ENCODE data around the gene WWTR1. TPM values are rescaled to one million over a fixed set of nuclear protein-coding genes. Genes with fewer than 3 reads are reported as not detected.

WWTR1 gene
- total RNA-seq, 2 experiments from 2014 or later = 0.22 to 0.30 TPM

GRCh38 chr3:149620291-149621020, 37.4 kb downstream of the WWTR1 start:
- H3K9me3 Mint-ChIP-seq = no peaks in the 10 kb centered on the region
- intact Hi-C loops (cut with DNase I, micrococcal nuclease) = no loop called here
- ChIA-PET POLR2A (no interaction called here), CTCF (no interaction called here)
- Histone ChIP-seq H3K4me1 (ENCODE audit: insufficient read depth, low read length) (no peaks in the 10 kb centered on the region), H3K27ac (ENCODE audit: low read depth in 1 of 2, low read length in 2 of 2) (no peak overlapping the region), H3K9me3 (ENCODE audit: control insufficient read depth in 1 of 2, insufficient read depth in 1 of 2, low read length in 2 of 2) (no peaks in the 10 kb centered on the region), H3K4me3 (ENCODE audit: low read length) (no peak overlapping the region), H3K36me3 (ENCODE audit: insufficient read depth, low read length) (no peaks in the 10 kb centered on the region), H3K27me3 (ENCODE audit: control insufficient read depth in 1 of 2, insufficient read depth in 2 of 2, low read length in 2 of 2) (no peaks in the 10 kb centered on the region)
- ATAC-seq (ENCODE audit: poor library complexity) (no peak), DNase-seq (no peak)
- H3K27me3 Mint-ChIP-seq = peaks cover 8% of the 10 kb centered on the region
- no peak overlapping the region for H3K4me3 Mint-ChIP-seq
- H3K4me1 Mint-ChIP-seq (ENCODE audit: low read depth) = no peaks in the 10 kb centered on the region
- H3K27ac Mint-ChIP-seq = no peak overlapping the region
- TF ChIP-seq, protein P1, sequence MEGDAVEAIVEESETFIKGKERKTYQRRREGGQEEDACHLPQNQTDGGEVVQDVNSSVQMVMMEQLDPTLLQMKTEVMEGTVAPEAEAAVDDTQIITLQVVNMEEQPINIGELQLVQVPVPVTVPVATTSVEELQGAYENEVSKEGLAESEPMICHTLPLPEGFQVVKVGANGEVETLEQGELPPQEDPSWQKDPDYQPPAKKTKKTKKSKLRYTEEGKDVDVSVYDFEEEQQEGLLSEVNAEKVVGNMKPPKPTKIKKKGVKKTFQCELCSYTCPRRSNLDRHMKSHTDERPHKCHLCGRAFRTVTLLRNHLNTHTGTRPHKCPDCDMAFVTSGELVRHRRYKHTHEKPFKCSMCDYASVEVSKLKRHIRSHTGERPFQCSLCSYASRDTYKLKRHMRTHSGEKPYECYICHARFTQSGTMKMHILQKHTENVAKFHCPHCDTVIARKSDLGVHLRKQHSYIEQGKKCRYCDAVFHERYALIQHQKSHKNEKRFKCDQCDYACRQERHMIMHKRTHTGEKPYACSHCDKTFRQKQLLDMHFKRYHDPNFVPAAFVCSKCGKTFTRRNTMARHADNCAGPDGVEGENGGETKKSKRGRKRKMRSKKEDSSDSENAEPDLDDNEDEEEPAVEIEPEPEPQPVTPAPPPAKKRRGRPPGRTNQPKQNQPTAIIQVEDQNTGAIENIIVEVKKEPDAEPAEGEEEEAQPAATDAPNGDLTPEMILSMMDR (IDR thresholded peaks at IDR 0.05) = no peak
- H3K36me3 Mint-ChIP-seq (ENCODE audit: low read depth) = no peaks in the 10 kb centered on the region

GRCh38 chr3:149619136-149619535, 38.7 kb downstream of the WWTR1 start:
- no peaks in the 10 kb centered on the region for H3K9me3 Mint-ChIP-seq
- intact Hi-C loops (cut with DNase I, micrococcal nuclease) = no loop called here
- H3K27ac ChIP-seq (ENCODE audit: low read depth in 1 of 2, low read length in 2 of 2) = no peak overlapping the region
- no peaks in the 10 kb centered on the region for H3K4me1 Mint-ChIP-seq (ENCODE audit: low read depth)
- no peaks in the 10 kb centered on the region for H3K4me1 ChIP-seq (ENCODE audit: insufficient read depth, low read length)
- CTCF ChIA-PET = no interaction called here
- ATAC-seq (ENCODE audit: poor library complexity) (no peak), DNase-seq (no peak)
- no peak overlapping the region for H3K27ac Mint-ChIP-seq
- TF ChIP-seq, protein P1 (IDR thresholded peaks at IDR 0.05) = no peak
- no peak overlapping the region for H3K4me3 ChIP-seq (ENCODE audit: low read length)
- no peaks in the 10 kb centered on the region for H3K36me3 Mint-ChIP-seq (ENCODE audit: low read depth)
- H3K27me3 Mint-ChIP-seq = peaks cover 8% of the 10 kb centered on the region
- no peaks in the 10 kb centered on the region for H3K9me3 ChIP-seq (ENCODE audit: control insufficient read depth in 1 of 2, insufficient read depth in 1 of 2, low read length in 2 of 2)
- H3K36me3 ChIP-seq (ENCODE audit: insufficient read depth, low read length) = no peaks in the 10 kb centered on the region
- H3K27me3 ChIP-seq (ENCODE audit: control insufficient read depth in 1 of 2, insufficient read depth in 2 of 2, low read length in 2 of 2) = no peaks in the 10 kb centered on the region
- H3K4me3 Mint-ChIP-seq = no peak overlapping the region
- POLR2A ChIA-PET = no interaction called here

DNA sequence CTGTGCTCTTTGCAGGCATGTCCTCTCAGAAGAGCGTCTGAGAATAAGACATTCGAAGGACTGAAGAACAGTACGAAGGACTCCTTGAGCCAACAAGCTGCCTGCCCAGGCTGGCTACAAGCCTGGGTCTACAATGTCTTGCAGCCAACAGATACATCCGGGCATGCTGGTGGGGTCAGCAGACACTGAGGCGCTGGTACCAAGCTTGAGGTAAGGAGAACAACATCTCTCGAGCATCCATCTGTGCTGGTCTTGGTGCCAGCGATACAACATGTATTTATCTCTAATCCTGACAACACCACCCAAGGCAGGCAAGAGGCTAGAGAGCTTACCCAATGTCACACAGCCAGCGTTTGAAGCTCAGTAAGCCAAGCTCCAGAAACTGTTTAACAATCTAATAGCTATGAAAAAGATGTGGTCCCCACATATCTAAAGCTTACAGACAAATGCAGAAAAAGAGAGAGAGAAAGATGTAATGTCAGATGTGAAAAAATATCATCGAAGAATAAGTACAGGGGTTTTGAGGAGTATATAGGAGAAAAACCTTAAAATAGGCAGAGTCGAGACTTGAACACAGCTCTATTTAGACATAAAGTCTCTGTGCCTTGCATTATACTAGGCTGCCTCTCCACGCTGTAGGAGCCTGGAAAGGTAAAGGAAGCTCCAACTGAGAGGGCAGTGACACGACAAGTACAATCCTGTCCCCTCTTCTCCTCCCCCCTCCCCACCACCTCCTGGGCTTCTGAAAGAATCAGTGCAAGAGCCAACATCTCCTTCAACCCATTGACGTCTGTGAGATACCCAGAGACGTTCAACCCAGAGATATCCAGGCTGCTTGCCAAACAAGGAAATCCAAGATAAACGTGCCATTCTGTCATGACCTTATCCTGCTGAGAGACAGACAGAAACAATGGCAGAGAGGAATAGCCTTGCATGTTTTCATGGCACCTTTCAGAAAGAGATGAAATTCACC, 39.4 kb downstream of the WWTR1 start:
- Histone ChIP-seq H3K4me1 (ENCODE audit: insufficient read depth, low read length) (no peaks in the 10 kb centered on the region), H3K4me3 (ENCODE audit: low read length) (no peak overlapping the region), H3K9me3 (ENCODE audit: control insufficient read depth in 1 of 2, insufficient read depth in 1 of 2, low read length in 2 of 2) (no peaks in the 10 kb centered on the region), H3K27me3 (ENCODE audit: control insufficient read depth in 1 of 2, insufficient read depth in 2 of 2, low read length in 2 of 2) (no peaks in the 10 kb centered on the region), H3K27ac (ENCODE audit: low read depth in 1 of 2, low read length in 2 of 2) (no peak overlapping the region), H3K36me3 (ENCODE audit: insufficient read depth, low read length) (no peaks in the 10 kb centered on the region)
- Mint-ChIP-seq H3K4me1 (ENCODE audit: low read depth) (no peaks in the 10 kb centered on the region), H3K27ac (no peak overlapping the region), H3K4me3 (no peak overlapping the region), H3K27me3 (peaks cover 8% of the 10 kb centered on the region), H3K9me3 (no peaks in the 10 kb centered on the region), H3K36me3 (ENCODE audit: low read depth) (no peaks in the 10 kb centered on the region)
- TF ChIP-seq, protein P1 (IDR thresholded peaks at IDR 0.05) = no peak
- ATAC-seq (ENCODE audit: poor library complexity) (no peak), DNase-seq (no peak)
- POLR2A ChIA-PET = no interaction called here
- intact Hi-C loops (cut with DNase I, micrococcal nuclease) = no loop called here
- CTCF ChIA-PET = no interaction called here

All from CD4-positive, alpha-beta T cell (primary cell).